Measurements from ENCODE around the gene STRA6.

GRCh38 chr15:74222240-74223119, 19.9 kb upstream of the STRA6 start:
- TF ChIP-seq CTCF (IDR thresholded peaks at IDR 0.05) = no peak
- no peak for TF ChIP-seq POLR2A (IDR thresholded peaks at IDR 0.05)

All from esophagus squamous epithelium (tissue), 4 donors.